ENCODE results near the gene ALDH3B2. TPM values are rescaled to one million over a fixed set of nuclear protein-coding genes. Genes with fewer than 3 reads are reported as not detected.
"Not testable (repeated sequence)": the region's sequence is repeated elsewhere in the genome, so short reads cannot be mapped to it uniquely, and the experiment has no call there.

ALDH3B2 gene
- polyA plus RNA-seq, 1 donor: not detected

GRCh38 chr11:67662835-67663531, 11.4 kb downstream of the ALDH3B2 start:
- DNase-seq: no peak
- Histone ChIP-seq H3K4me1 (ENCODE audit: control insufficient read depth, insufficient read depth, low read length) (peaks cover 3% of the 10 kb centered on the region), H3K4me3 (ENCODE audit: low read length) (no peak overlapping the region), H3K27ac (ENCODE audit: low read length) (no peak overlapping the region), H3K36me3 (ENCODE audit: control insufficient read depth, insufficient read depth, low read length) (no peaks in the 10 kb centered on the region), H3K9me3 (ENCODE audit: control insufficient read depth, low read depth, low read length) (no peaks in the 10 kb centered on the region), H3K27me3 (ENCODE audit: control insufficient read depth, insufficient read depth, low read length) (no peaks in the 10 kb centered on the region)
- WGBS (ENCODE audit: insufficient coverage, low lambda C conversion rate): 100% methylated on average over 1 of the region's 19 CpGs

- H3K9me3 ChIP-seq (ENCODE audit: control insufficient read depth, low read depth, low read length): no peaks in the 10 kb centered on the region
- no peaks in the 10 kb centered on the region for H3K36me3 ChIP-seq (ENCODE audit: control insufficient read depth, insufficient read depth, low read length)
- H3K4me3 ChIP-seq (ENCODE audit: low read length): no peak overlapping the region
- peaks cover 3% of the 10 kb centered on the region for H3K4me1 ChIP-seq (ENCODE audit: control insufficient read depth, insufficient read depth, low read length)
- H3K27me3 ChIP-seq (ENCODE audit: control insufficient read depth, insufficient read depth, low read length): no peaks in the 10 kb centered on the region
- no peak for DNase-seq
- no CpG with 5 or more reads among the region's 12 CpGs for WGBS (ENCODE audit: insufficient coverage, low lambda C conversion rate)
- no peak overlapping the region for H3K27ac ChIP-seq (ENCODE audit: low read length)
Observed at GRCh38 chr11:67662142-67662834, 12.1 kb downstream of the ALDH3B2 start.

GRCh38 chr11:67660752-67661151, 13.7 kb downstream of the ALDH3B2 start:
- H3K27ac ChIP-seq (ENCODE audit: low read length); DNase-seq; H3K27me3 ChIP-seq (ENCODE audit: control insufficient read depth, insufficient read depth, low read length); H3K36me3 ChIP-seq (ENCODE audit: control insufficient read depth, insufficient read depth, low read length); H3K4me3 ChIP-seq (ENCODE audit: low read length); H3K4me1 ChIP-seq (ENCODE audit: control insufficient read depth, insufficient read depth, low read length); H3K9me3 ChIP-seq (ENCODE audit: control insufficient read depth, low read depth, low read length): not testable (repeated sequence)
- WGBS (ENCODE audit: insufficient coverage, low lambda C conversion rate): no CpG with 5 or more reads among the region's 5 CpGs

- not testable (repeated sequence) for DNase-seq; H3K4me3 ChIP-seq (ENCODE audit: low read length); H3K36me3 ChIP-seq (ENCODE audit: control insufficient read depth, insufficient read depth, low read length); H3K27ac ChIP-seq (ENCODE audit: low read length); H3K27me3 ChIP-seq (ENCODE audit: control insufficient read depth, insufficient read depth, low read length); H3K9me3 ChIP-seq (ENCODE audit: control insufficient read depth, low read depth, low read length); H3K4me1 ChIP-seq (ENCODE audit: control insufficient read depth, insufficient read depth, low read length)
- no CpG with 5 or more reads among the region's 5 CpGs for WGBS (ENCODE audit: insufficient coverage, low lambda C conversion rate)
Observed at GRCh38 chr11:67659651-67660165, 14.7 kb downstream of the ALDH3B2 start.

- Histone ChIP-seq H3K9me3 (ENCODE audit: control insufficient read depth, low read depth, low read length) (no peaks in the 10 kb centered on the region), H3K27me3 (ENCODE audit: control insufficient read depth, insufficient read depth, low read length) (no peaks in the 10 kb centered on the region), H3K36me3 (ENCODE audit: control insufficient read depth, insufficient read depth, low read length) (no peaks in the 10 kb centered on the region), H3K4me3 (ENCODE audit: low read length) (no peak overlapping the region), H3K27ac (ENCODE audit: low read length) (no peak overlapping the region), H3K4me1 (ENCODE audit: control insufficient read depth, insufficient read depth, low read length) (peaks cover 4% of the 10 kb centered on the region)
- DNase-seq: no peak
- 86% methylated on average over 1 of the region's 3 CpGs for WGBS (ENCODE audit: insufficient coverage, low lambda C conversion rate)
Observed at GRCh38 chr11:67657300-67657699, 17.1 kb downstream of the ALDH3B2 start.

GRCh38 chr11:67656278-67656922, 18.0 kb downstream of the ALDH3B2 start:
- H3K4me1 ChIP-seq (ENCODE audit: control insufficient read depth, insufficient read depth, low read length): peaks cover 6% of the 10 kb centered on the region
- no peaks in the 10 kb centered on the region for H3K9me3 ChIP-seq (ENCODE audit: control insufficient read depth, low read depth, low read length)
- WGBS (ENCODE audit: insufficient coverage, low lambda C conversion rate): no CpG with 5 or more reads among the region's 4 CpGs
- no peaks in the 10 kb centered on the region for H3K36me3 ChIP-seq (ENCODE audit: control insufficient read depth, insufficient read depth, low read length)
- no peak for DNase-seq
- no peak overlapping the region for H3K27ac ChIP-seq (ENCODE audit: low read length)
- H3K4me3 ChIP-seq (ENCODE audit: low read length): no peak overlapping the region
- H3K27me3 ChIP-seq (ENCODE audit: control insufficient read depth, insufficient read depth, low read length): no peaks in the 10 kb centered on the region

- no CpG with 5 or more reads among the region's 9 CpGs for WGBS (ENCODE audit: insufficient coverage, low lambda C conversion rate)
- DNase-seq: peak in 1 of 2 donors; percentile 0
- H3K9me3 ChIP-seq (ENCODE audit: control insufficient read depth, low read depth, low read length): no peaks in the 10 kb centered on the region
- no peak overlapping the region for H3K27ac ChIP-seq (ENCODE audit: low read length)
- no peak overlapping the region for H3K4me3 ChIP-seq (ENCODE audit: low read length)
- no peaks in the 10 kb centered on the region for H3K27me3 ChIP-seq (ENCODE audit: control insufficient read depth, insufficient read depth, low read length)
- peaks cover 16% of the 10 kb centered on the region for H3K4me1 ChIP-seq (ENCODE audit: control insufficient read depth, insufficient read depth, low read length)
- no peaks in the 10 kb centered on the region for H3K36me3 ChIP-seq (ENCODE audit: control insufficient read depth, insufficient read depth, low read length)
Observed at GRCh38 chr11:67654225-67654624, 20.2 kb downstream of the ALDH3B2 start.

- Histone ChIP-seq H3K27ac (ENCODE audit: low read length) (peak overlapping the region; percentile 29), H3K9me3 (ENCODE audit: control insufficient read depth, low read depth, low read length) (no peaks in the 10 kb centered on the region), H3K36me3 (ENCODE audit: control insufficient read depth, insufficient read depth, low read length) (no peaks in the 10 kb centered on the region), H3K4me1 (ENCODE audit: control insufficient read depth, insufficient read depth, low read length) (peaks cover 25% of the 10 kb centered on the region), H3K4me3 (ENCODE audit: low read length) (no peak overlapping the region), H3K27me3 (ENCODE audit: control insufficient read depth, insufficient read depth, low read length) (no peaks in the 10 kb centered on the region)
- WGBS (ENCODE audit: insufficient coverage, low lambda C conversion rate): 100% methylated on average over 4 of the region's 15 CpGs
- DNase-seq: no peak
Observed at GRCh38 chr11:67652965-67653845, 21.2 kb downstream of the ALDH3B2 start.

GRCh38 chr11:67651976-67652781, 22.2 kb downstream of the ALDH3B2 start:
- H3K27me3 ChIP-seq (ENCODE audit: control insufficient read depth, insufficient read depth, low read length): no peaks in the 10 kb centered on the region
- peaks cover 35% of the 10 kb centered on the region for H3K4me1 ChIP-seq (ENCODE audit: control insufficient read depth, insufficient read depth, low read length)
- no peaks in the 10 kb centered on the region for H3K9me3 ChIP-seq (ENCODE audit: control insufficient read depth, low read depth, low read length)
- WGBS (ENCODE audit: insufficient coverage, low lambda C conversion rate): 79% methylated on average over 2 of the region's 13 CpGs
- H3K4me3 ChIP-seq (ENCODE audit: low read length): no peak overlapping the region
- H3K27ac ChIP-seq (ENCODE audit: low read length): peak overlapping the region; percentile 29
- peak in 1 of 2 donors; percentile 72 for DNase-seq
- no peaks in the 10 kb centered on the region for H3K36me3 ChIP-seq (ENCODE audit: control insufficient read depth, insufficient read depth, low read length)

Data from large intestine (tissue), 3 donors.